Non-pigmented ciliary epithelial cell (primary cell): ENCODE results near the gene SLC12A3.
"Not testable (repeated sequence)": the region's sequence is repeated elsewhere in the genome, so short reads cannot be mapped to it uniquely, and the experiment has no call there.

ENCODE experiments used
- DNase-seq: peaks from one replicate; pipeline ENCODE4 v3.0.0-alpha.2; 2010; ENCODE audit warnings: low read depth

The SLC12A3 gene

DNA sequence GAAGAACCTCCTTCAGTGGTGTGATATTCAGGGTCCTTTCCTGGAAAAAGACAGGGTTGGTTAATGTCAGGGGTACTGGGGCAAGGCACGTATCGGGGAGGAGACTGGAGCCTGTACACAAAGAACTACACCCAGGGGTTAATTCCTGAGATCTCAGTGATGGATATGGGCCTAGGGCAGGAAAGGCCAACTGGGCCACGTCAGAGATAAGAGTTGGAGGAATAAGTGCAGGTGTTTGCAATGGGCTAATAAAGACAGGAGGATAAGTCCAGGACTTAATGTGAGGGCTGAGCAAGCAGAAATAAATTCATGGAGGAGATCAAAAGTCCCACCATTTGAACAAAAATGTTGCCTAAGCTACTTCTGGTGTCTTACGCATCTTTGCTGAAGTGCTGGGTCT, 56.6 kb downstream of the SLC12A3 start:
- DNase-seq = no peak

DNA sequence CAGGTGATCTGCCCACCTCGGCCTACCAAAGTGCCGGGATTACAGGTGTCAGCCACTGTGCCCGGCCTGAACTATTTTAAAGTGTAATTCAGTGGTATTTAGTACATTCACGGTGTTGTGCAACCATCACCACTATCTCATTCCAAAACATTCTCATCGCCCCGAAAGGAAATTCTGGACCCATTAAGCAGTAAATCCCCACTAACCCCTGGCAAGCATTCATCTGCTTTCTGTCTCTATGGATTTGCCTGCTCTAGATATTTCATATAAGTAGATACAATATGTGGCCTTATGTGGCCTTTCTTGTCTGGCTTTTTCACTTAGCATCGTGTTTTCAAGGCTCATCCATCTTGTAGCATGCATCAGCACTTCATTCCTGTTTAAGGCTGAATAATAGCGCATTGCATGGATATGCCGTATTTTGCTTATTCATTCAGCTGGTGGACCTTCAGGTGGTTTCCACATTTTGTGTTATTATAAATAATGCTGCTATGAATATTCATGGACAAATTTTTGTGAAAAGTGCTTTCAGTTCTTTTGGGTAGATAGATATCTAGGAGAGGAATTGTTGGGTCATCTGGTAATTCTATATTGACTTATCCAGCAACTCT, 58.6 kb downstream of the SLC12A3 start:
- no peak for DNase-seq

DNA sequence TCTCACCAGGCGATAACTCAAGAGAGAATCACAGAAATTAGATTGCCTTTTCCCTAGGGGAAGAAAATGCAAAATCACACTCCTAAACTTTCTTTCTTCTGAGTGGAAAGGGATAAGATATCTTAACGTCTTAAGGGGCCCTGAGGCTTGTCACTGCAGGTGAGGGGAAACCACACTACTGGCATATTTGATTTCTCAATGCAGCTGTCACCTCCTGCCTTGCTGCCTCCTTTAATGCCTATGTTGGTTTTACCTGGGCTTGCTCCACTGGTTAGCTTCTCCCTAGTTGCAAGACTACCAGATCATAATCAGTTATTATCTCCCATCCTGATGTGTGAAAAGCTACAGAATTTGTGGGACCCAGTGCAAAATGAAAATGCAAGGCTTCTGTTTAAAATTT, 62.5 kb downstream of the SLC12A3 start:
- no peak for DNase-seq

DNA sequence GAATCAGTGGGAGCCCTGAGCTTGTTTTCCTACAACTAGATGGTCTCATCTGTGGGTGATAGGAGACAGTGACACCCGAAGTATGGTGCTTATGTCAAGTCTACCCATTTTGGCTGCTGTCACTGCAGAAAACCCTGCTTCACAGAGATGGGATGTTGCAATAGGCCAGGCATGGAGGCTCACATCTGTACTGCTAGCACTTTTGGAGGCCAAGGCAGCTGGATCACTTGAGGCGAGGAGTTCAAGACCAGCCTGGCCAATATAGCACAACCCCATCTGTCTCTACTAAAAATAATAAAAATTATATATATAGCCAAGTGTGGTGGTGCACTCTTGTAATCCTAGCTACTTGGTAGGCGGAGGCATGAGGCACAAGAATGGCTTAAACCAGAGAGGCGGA, 64.6 kb downstream of the SLC12A3 start:
- DNase-seq = no peak

DNA sequence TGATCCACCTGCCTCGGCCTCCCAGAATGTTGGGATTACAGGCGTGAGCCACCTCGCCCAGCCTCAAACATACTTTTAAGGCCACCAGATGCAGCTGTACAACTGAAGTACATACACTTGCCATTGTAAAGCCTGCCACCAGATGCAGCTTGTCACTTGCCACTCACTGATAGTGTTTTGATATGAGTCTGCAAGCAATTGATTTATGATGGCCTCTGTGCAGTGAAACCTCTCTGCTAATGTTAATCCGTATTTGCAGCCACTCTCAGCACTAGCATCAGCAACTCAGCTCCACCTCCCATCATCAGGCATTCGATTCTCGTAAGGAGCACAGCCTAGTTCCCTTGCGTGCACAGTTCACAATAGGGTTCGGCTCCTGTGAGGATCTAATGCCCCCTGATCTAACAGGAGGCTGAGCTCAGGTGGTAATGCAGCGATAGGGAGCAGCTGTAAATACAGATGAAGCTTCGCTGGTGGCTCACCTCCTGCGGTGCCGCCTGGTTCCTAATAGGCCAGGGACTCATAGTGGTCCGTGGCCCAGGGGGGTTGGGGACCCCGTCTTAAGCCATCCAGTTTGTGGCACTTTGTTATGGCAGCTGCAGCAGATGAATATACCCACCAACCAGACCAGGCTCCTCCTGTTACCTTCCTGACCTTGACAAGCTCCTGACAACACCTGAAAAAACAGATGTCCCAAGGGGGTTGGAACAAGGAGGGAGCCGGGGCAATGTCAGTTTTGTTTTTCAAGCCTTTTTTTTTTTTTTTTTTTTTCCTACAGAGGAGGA, 65.7 kb downstream of the SLC12A3 start:
- DNase-seq = no peak

DNA sequence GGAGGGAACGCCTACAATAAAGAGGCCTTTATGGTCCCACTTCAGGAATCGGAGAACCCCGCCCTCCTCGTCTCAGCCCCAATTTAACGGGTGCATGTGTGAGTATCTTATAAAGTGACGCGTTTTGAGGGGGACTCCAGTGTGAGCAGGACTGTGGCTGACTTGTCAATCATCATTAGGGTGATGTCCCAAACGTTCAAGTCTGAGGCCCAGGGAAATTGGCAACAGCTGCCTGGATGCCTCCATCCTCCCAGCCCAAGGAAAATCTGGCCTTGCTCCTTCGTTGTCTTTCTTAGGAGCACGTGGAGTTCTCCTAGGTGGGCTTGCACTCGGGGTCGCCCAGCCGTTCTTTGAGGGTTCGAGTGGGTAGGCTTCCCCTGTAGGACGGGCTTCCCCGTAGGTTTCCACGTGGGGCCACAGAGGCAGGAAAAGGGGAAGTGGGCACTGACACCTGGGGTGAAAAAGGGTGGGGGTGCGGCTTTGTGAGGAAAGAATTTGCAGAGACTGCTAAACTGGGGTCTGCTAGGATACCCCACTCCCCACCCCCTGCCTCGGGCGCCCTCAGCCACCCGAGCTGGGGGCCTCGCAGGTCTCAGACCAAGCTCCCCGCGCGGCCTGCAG, 66.4 kb downstream of the SLC12A3 start:
- DNase-seq = no peak

DNA sequence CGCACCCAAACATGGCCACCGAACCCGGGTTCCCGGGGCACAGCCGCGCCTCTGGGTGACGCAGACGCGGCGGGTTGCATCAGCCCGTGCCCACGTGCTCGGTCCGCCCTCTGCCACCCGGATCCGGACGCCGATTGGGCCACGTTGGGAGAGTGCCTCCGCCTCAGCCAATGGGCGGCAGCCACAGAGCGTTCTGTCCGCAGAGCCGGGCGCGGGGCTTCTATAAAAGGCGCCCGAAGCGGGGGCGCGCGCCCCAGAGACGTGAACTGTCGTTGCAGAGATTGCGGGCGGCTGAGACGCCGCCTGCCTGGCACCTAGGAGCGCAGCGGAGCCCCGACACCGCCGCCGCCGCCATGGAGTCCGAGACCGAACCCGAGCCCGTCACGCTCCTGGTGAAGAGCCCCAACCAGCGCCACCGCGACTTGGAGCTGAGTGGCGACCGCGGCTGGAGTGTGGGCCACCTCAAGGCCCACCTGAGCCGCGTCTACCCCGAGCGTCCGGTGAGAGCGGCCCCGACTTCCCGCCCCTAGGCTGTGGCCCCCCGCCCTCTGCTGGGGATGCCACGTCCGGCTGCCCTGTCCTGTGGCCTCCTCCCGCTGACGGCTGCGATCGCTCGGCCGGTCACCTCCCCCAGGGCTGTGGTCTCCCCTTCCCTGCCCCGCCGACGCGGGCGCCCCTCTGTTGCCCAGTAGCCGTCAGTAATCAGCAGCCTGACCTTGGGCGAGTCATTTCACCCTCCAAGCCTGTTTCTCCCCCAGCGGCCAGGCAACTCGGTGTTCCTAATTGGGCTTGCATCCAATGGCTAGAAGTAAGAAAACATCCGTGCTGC, 67.1 kb downstream of the SLC12A3 start, which contains the start of gene HERPUD1:
TSS of gene HERPUD1 (plus strand) at position 251 of the 829 bp plus-strand sequence. CDS start at position 354, 103 bp downstream.
- peak; percentile 80 for DNase-seq

DNA sequence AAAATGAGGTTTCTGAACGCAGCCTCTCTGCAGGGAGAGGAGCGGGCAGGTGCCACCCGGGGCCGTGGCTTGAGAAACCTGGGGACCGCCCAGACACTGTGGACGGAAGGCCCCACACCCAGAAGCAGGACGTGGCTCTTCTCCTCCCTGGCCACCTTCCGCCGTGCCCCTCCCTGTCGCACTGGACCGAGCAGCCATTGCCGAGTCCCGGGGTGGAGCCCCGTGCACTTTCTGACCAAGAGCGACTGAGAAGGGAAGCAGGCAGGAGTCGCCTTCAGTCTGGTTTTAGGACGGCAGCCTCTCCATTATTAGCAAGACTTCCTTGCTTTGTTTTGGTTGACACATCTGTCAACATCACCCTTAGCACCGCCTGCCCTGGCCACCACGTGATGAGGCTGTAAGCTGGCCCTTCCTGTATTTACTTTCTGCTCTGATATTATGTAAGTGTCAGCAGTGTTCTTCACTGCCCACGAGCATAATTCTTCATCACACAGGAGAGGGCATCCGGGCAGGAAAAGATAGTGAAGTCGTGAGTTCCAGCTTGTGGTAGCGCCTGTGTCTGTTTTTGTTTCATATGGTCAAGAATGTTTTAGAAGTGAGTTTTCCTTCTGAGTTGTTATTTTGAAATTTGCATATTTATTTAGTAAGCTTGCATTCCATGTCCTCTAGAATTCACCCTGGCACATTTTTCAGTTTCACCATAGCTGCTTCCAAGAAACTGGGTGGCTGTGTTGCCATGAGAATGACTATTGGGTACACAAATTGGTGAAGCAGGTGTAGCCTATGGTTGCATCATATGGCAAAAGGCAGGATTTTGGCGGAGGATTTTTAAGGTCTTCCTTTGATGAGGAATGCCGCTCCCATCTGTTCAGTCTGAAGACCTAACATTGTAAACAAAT, 68.0 kb downstream of the SLC12A3 start:
- DNase-seq = no peak

DNA sequence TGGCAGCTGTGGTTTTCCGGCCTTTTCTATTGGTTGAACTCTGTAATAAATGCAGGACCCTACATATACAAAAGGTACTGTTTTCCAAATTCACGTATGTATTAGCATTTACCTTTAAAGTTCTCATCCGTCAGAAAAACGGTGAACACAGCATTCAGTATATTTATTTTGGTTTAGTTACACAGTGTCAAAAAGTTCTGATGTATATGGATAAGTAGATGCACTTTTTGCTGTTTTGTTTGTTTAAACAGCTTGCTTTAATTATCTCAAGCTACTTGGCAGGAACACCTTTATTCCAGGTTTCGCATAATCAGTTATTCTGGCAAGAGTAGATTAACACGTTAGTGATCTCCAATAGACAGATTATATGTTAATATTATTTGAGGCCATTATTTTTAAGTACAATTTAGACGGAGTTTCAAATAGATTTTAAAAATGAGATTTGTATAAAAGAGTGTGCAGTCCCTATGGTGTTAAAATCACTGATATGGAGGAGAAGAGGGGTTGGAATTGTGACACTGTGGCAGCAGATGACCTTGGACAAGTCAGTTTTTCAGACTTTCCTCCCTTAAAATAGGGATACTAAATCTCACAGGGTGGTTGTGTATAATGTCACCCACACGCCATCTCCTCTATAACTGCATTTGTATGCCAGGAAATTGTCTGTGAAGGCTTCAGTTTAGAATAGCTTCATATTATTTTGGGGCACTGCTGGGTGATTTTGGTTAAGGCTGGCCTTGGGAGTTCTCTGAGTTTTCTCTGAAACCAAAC, 69.0 kb downstream of the SLC12A3 start:
- no peak for DNase-seq

DNA sequence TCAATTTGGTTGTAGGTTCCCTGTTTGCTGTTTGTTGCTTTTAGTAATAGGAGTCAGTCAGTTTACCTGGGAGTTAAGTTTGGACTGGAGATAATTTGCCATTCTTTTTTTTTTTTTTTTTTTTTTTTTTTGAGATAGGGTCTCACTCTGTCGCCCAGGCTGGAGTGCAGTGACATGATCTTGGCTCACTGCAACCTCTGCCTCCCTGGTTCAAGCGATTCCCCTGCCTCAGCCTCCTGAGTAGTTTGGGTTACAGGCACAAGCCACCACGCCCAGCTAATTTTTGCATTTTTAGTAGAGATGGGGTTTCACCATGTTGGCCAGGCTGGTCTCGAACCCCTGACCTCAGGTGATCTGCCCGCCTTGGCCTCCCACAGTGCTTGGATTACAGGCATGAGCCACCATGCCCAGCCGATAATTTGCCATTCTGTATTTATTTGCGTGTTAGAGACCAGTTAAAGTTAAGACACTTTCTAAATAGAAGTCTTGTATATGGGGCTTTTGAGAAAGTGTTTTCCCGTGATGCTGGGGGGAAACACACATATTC, 69.7 kb downstream of the SLC12A3 start:
- not testable (repeated sequence) for DNase-seq

DNA sequence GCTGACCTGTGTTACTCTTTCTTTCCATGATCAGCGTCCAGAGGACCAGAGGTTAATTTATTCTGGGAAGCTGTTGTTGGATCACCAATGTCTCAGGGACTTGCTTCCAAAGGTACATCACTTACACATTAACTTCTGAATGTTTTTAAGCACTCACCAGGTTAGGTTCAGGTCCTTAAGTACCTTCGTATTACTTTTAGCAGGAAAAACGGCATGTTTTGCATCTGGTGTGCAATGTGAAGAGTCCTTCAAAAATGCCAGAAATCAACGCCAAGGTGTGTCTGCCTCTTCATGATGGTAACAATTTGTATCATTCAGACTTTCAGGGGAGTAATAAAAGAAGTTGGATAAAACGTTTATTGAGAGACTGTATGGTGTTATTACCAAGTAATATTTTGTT, 70.2 kb downstream of the SLC12A3 start:
- no peak for DNase-seq

DNA sequence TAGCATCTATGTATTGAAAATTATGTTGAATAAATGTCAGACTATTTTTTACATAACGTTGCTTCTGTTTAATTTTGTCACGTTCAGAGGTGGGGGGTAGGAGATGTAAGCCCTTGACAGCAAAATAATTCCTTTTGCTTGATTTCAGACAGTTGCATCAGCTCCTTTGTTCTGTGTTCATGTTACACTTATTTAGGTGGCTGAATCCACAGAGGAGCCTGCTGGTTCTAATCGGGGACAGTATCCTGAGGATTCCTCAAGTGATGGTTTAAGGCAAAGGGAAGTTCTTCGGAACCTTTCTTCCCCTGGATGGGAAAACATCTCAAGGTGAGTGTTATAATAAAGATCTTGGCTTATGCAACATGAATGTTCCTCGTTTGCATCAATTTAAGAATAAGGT, 71.5 kb downstream of the SLC12A3 start:
- no peak for DNase-seq

DNA sequence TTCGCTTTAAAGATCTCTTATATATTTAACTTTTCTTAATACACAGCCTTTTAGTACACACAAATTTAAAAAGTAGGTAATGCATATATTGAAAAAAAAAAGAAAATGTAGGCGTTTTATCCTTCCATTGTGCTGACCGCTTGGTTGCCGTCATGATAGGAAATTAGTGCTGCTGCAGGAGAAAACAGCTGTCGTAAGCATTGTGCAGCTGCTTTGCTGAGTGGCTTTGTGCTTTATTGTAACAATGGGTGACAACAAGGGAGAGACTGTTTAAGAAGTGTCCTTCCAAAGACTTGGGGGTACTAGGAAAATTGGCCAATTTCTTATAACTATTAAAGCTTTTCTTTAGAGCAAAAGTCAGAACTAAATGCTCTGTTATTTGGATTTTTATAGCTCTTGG, 71.9 kb downstream of the SLC12A3 start:
- DNase-seq = no peak

DNA sequence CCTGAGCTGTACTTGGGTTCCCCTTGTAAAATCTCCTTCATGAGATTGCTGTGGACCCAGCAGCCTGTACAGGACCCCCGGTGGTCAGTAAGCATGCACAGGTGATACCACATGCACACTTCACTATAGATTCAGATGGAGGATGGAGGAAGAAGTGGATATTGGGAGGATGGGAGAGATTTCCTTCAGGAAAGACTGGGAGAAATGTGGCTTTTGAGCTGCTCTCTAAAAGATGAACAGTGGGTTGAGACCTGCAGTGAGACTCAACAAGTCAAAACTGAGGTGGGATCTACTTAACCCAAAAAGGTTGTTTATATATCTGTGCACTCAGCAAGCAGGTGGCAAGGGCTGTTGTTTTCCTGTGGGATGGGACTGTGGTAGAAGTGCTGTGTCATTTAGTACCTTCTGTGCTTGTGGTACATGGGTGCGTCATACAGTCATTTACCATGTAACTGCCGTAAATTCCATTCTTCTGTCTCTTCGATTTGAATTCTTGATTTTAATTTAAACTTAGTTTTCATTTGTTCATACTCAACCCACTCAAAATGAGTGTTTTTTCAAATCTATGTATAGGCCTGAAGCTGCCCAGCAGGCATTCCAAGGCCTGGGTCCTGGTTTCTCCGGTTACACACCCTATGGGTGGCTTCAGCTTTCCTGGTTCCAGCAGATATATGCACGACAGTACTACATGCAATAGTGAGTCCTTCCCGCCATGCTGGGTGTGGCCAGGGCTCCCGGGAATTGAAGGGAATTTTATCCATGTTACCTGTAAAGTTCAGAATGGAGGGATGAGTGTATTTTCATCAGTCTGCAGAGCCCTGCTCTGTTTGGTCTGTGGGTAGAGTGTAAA, 73.9 kb downstream of the SLC12A3 start:
- DNase-seq = no peak

DNA sequence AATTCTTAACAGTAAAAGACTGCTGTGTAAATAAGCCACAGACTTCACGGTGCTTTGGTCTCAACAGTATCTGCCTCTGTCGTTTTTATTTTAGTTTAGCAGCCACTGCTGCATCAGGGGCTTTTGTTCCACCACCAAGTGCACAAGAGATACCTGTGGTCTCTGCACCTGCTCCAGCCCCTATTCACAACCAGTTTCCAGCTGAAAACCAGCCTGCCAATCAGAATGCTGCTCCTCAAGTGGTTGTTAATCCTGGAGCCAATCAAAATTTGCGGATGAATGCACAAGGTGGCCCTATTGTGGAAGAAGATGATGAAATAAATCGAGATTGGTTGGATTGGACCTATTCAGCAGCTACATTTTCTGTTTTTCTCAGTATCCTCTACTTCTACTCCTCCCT, 74.8 kb downstream of the SLC12A3 start:
- DNase-seq = no peak

DNA sequence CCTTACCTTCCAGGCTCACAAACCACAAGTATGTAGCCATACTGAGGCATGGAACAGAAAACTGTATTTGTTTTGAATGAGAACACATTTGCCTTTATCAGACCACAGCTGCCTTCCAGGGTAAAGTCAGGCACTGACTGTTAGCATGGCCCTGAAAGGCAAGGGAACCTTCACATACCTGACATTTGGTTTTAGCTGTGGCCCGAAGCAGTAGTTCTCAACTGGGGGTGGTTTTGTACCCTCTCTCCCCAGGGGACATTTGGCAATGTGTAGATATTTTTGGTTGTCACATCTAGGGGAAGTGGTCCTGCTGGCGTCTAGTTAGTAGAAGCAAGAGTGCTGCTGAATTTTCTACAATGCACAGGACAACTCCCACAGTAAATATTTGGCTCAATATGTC, 76.1 kb downstream of the SLC12A3 start:
- DNase-seq = no peak

DNA sequence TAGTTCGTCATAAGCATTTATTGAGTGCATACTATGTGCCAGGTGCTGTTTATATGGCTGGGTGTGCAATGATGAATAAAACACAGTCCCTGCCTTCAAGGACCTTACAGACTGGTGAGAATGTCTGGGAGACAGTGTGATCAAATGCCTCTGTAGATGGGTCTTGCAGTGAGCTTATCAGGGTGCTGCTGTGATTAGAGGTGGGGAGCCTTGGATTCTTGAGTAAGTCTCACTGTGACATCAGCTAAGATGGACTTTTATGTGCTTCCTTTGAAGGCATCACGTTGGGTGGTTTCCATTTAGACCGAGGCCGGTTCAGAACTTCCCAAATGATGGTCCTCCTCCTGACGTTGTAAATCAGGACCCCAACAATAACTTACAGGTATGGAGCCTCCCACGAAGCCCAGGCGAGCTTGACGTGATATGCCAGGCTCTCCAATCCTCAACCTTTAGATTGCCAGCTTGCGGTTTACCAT, 76.9 kb downstream of the SLC12A3 start:
- DNase-seq = no peak

DNA sequence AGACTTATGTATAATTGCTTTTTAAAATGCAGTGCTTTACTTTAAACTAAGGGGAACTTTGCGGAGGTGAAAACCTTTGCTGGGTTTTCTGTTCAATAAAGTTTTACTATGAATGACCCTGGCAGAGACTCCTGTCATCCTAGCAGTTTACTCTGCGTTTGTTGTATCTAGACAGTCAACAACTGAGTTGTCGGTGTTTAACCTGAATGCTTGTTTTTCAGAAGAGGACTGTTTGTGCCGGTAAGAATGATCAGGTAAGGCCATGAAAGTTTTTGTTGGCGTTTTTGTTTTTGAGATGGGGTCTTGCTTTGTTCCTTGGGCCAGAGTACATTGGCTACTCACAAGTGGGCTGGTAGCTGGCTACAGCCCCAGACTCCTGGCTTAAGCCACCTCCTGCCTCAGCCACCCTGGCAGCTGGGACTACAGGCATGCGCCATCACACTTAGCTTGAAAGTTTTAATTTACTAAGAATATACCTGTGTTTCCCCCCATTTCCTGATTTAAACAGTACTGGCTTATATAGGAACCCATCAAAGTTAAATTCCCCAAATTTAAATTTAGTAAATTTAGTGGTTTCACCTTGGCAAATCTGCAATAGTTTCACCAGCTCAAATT, 78.9 kb downstream of the SLC12A3 start:
- no peak for DNase-seq
